Neural progenitor cell (in vitro differentiated cells): Measurements from ENCODE around the gene MX1. TPM values are rescaled to one million over a fixed set of nuclear protein-coding genes. Genes with fewer than 3 reads are reported as not detected.

Source experiments
- DNase-seq: peaks from one replicate; pipeline ENCODE4 v3.0.0-alpha.2; 2016; ENCODE audit warnings: low spot score
- H2AFZ ChIP-seq: fragments of 200-600 bp; sonication (generic); replicated peaks from 2 replicates; pipeline ENCODE4 v1.6.1; 2016; ENCODE audit warnings: antibody characterized with exemption
- H3F3A ChIP-seq: fragments of 200-600 bp; sonication (generic); 2 replicates; pipeline ENCODE4 v1.6.1; 2016; ENCODE audit warnings: antibody characterized with exemption, low read depth
- H3K27ac ChIP-seq: fragments of 200-600 bp; sonication (generic); 2 replicates; pipeline ENCODE4 v1.5.1; 2016; ENCODE audit warnings: mild to moderate bottlenecking
- H3K27me3 ChIP-seq: fragments of 200-600 bp; sonication (generic); 2 replicates; pipeline ENCODE4 v1.6.1; 2016; ENCODE audit warnings: mild to moderate bottlenecking, moderate library complexity
- H3K36me3 ChIP-seq: fragments of 200-600 bp; sonication (generic); 2 replicates; pipeline ENCODE4 v1.5.1; 2016
- H3K4me1 ChIP-seq: fragments of 200-600 bp; sonication (generic); 2 replicates; pipeline ENCODE4 v1.6.1; 2016; ENCODE audit warnings: mixed run types
- H3K4me2 ChIP-seq: fragments of 200-600 bp; sonication (generic); 2 replicates; pipeline ENCODE4 v1.6.1; 2016
- H3K4me3 ChIP-seq: fragments of 200-600 bp; sonication (generic); 2 replicates; pipeline ENCODE4 v1.5.1; 2016
- H3K79me2 ChIP-seq: fragments of 200-600 bp; sonication (generic); 2 replicates; pipeline ENCODE4 v1.6.1; 2016; ENCODE audit warnings: low read depth
- H3K9ac ChIP-seq: fragments of 200-600 bp; sonication (generic); 2 replicates; pipeline ENCODE4 v1.6.1; 2016
- H3K9me3 ChIP-seq: fragments of 200-600 bp; sonication (generic); 2 replicates; pipeline ENCODE4 v1.5.1; 2016; ENCODE audit warnings: low read depth
- H4K20me1 ChIP-seq: fragments of 200-600 bp; sonication (generic); 2 replicates; pipeline ENCODE4 v1.6.1; 2016; ENCODE audit warnings: low read depth
- H3K27ac Mint-ChIP-seq: 3 replicates; pipeline ENCODE4 v1.8.0; 2021; ENCODE audit warnings: mixed read lengths
- H3K27me3 Mint-ChIP-seq: 2 replicates; pipeline ENCODE4 v1.8.0; 2022; ENCODE audit warnings: low read depth, mild to moderate bottlenecking, inconsistent platforms, moderate library complexity, mixed read lengths; ENCODE audit not compliant: insufficient read depth
- H3K36me3 Mint-ChIP-seq: 3 replicates; pipeline ENCODE4 v1.8.0; 2021; ENCODE audit warnings: mixed read lengths
- H3K4me1 Mint-ChIP-seq: 3 replicates; pipeline ENCODE4 v1.8.0; 2021; ENCODE audit warnings: mixed read lengths
- H3K4me3 Mint-ChIP-seq: 3 replicates; pipeline ENCODE4 v1.8.0; 2021; ENCODE audit warnings: mild to moderate bottlenecking, moderate library complexity, mixed read lengths
- H3K9me3 Mint-ChIP-seq: 3 replicates; pipeline ENCODE4 v1.8.0; 2020; ENCODE audit warnings: mixed read lengths
- EZH2 ChIP-seq: fragments of 200-600 bp; sonication (generic); IDR thresholded peaks from 2 replicates; pipeline ENCODE4 v1.6.1; 2017; ENCODE audit warnings: antibody characterized with exemption, mild to moderate bottlenecking, moderate library complexity
- EZH2phosphoT487 ChIP-seq: fragments of 200-600 bp; sonication (generic); IDR thresholded peaks from 2 replicates; pipeline ENCODE4 v1.6.1; 2017; ENCODE audit warnings: antibody characterized with exemption
- total RNA-seq: library from RNA; depleted of rRNA; stranded (reverse); fragments of >200 nt; gene quantifications from 2 replicates; pipeline ENCODE4 v1.2.3, GENCODE V29; 2015; ENCODE audit warnings: low replicate concordance
- TF ChIP-seq, protein P1 (sequence below): fragments of 200-600 bp; sonication (generic); IDR thresholded peaks from 2 replicates; pipeline ENCODE4 v1.5.1; 2017; ENCODE audit warnings: antibody characterized with exemption, mild to moderate bottlenecking

Gene MX1
- total RNA-seq, 1 donor from 2014 or later, result 1.7 TPM

DNA sequence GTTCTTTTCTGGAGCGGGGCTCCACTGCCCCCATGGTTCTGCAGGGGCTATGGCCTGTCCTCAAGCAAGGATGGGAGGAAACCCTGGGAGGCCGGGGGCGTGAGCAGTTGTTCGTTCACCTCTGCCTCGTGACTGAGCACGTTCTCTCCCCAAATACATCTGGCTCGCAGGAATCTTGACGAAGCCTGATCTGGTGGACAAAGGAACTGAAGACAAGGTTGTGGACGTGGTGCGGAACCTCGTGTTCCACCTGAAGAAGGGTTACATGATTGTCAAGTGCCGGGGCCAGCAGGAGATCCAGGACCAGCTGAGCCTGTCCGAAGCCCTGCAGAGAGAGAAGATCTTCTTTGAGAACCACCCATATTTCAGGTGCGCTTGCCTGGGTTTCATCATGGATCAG is 15.5 kb downstream of the MX1 start:
- H3K27ac ChIP-seq, result no peak overlapping the region
- Mint-ChIP-seq H3K27ac (no peak overlapping the region), H3K36me3 (no peaks in the 10 kb centered on the region), H3K27me3 (no peaks in the 10 kb centered on the region), H3K9me3 (no peaks in the 10 kb centered on the region), H3K4me3 (no peak overlapping the region), H3K4me1 (no peaks in the 10 kb centered on the region)
- H2AFZ ChIP-seq, result no peak overlapping the region
- DNase-seq, result no peak
- no peak overlapping the region for H3K9ac ChIP-seq
- H3K4me3 ChIP-seq, result no peak overlapping the region
- H4K20me1 ChIP-seq, result no peaks in the 10 kb centered on the region
- no peaks in the 10 kb centered on the region for H3K9me3 ChIP-seq
- no peak overlapping the region for H3K4me2 ChIP-seq
- TF ChIP-seq, protein P1, sequence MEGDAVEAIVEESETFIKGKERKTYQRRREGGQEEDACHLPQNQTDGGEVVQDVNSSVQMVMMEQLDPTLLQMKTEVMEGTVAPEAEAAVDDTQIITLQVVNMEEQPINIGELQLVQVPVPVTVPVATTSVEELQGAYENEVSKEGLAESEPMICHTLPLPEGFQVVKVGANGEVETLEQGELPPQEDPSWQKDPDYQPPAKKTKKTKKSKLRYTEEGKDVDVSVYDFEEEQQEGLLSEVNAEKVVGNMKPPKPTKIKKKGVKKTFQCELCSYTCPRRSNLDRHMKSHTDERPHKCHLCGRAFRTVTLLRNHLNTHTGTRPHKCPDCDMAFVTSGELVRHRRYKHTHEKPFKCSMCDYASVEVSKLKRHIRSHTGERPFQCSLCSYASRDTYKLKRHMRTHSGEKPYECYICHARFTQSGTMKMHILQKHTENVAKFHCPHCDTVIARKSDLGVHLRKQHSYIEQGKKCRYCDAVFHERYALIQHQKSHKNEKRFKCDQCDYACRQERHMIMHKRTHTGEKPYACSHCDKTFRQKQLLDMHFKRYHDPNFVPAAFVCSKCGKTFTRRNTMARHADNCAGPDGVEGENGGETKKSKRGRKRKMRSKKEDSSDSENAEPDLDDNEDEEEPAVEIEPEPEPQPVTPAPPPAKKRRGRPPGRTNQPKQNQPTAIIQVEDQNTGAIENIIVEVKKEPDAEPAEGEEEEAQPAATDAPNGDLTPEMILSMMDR, result no peak
- TF ChIP-seq EZH2phosphoT487 (no peak), EZH2 (no peak)
- no peaks in the 10 kb centered on the region for H3K4me1 ChIP-seq
- H3K36me3 ChIP-seq, result no peaks in the 10 kb centered on the region
- no peaks in the 10 kb centered on the region for H3K79me2 ChIP-seq
- no peaks in the 10 kb centered on the region for H3F3A ChIP-seq
- H3K27me3 ChIP-seq, result no peaks in the 10 kb centered on the region

DNA sequence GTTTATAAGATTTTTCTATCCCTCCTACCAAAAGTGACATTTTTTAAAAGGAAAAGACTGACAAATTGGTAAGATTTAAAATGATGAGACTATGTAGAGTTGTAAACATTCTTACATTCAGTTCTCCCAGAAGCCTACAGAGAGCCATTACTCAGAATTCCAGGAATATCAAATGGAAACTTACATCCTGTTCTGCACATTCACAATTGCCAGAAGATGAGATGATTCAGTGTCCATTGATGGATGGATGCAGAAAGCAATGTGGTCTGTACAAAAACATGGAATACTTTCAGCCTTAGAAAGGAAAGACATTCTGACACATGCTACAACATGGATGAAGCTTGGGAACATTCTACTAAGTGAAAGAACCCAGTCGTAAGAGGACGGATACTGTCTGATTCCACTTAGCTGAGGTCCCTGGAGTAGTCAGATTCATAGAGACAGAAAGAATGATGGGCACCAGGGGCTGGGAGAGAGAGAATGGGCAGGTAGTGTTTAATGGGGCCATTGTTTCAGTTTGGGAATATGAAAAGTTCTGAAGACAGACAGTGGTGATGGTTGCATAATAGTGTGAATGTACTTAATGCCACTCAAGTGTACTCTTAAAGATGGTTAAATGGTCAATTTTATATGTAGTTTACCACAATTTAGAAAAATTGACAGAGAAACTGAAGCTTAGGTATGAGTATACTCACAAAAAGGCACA is 16.6 kb downstream of the MX1 start:
- Mint-ChIP-seq H3K36me3 (no peaks in the 10 kb centered on the region), H3K27me3 (no peaks in the 10 kb centered on the region), H3K9me3 (no peaks in the 10 kb centered on the region), H3K4me3 (no peak overlapping the region), H3K4me1 (no peaks in the 10 kb centered on the region), H3K27ac (no peak overlapping the region)
- TF ChIP-seq EZH2 (no peak), EZH2phosphoT487 (no peak)
- TF ChIP-seq, protein P1, result no peak
- H3K79me2 ChIP-seq, result no peaks in the 10 kb centered on the region
- H3K27me3 ChIP-seq, result no peaks in the 10 kb centered on the region
- no peak overlapping the region for H2AFZ ChIP-seq
- no peaks in the 10 kb centered on the region for H3K4me1 ChIP-seq
- H3K9me3 ChIP-seq, result no peaks in the 10 kb centered on the region
- H3K36me3 ChIP-seq, result no peaks in the 10 kb centered on the region
- no peak overlapping the region for H3K9ac ChIP-seq
- H4K20me1 ChIP-seq, result no peaks in the 10 kb centered on the region
- H3F3A ChIP-seq, result no peaks in the 10 kb centered on the region
- DNase-seq, result no peak
- no peak overlapping the region for H3K27ac ChIP-seq
- H3K4me2 ChIP-seq, result no peak overlapping the region
- H3K4me3 ChIP-seq, result no peak overlapping the region

GRCh38 chr21:41443562-41443961 is 17.5 kb downstream of the MX1 start:
- no peaks in the 10 kb centered on the region for H3K27me3 Mint-ChIP-seq
- H3K36me3 ChIP-seq, result no peaks in the 10 kb centered on the region
- no peaks in the 10 kb centered on the region for H3K36me3 Mint-ChIP-seq
- H2AFZ ChIP-seq, result no peak overlapping the region
- H3K4me3 ChIP-seq, result no peak overlapping the region
- no peak overlapping the region for H3K27ac Mint-ChIP-seq
- no peaks in the 10 kb centered on the region for H4K20me1 ChIP-seq
- H3K79me2 ChIP-seq, result no peaks in the 10 kb centered on the region
- H3K9ac ChIP-seq, result no peak overlapping the region
- DNase-seq, result no peak
- TF ChIP-seq EZH2phosphoT487, result no peak
- TF ChIP-seq, protein P1, result no peak
- TF ChIP-seq EZH2, result no peak
- H3K27ac ChIP-seq, result no peak overlapping the region
- no peaks in the 10 kb centered on the region for H3K27me3 ChIP-seq
- H3K9me3 ChIP-seq, result no peaks in the 10 kb centered on the region
- no peaks in the 10 kb centered on the region for H3K4me1 Mint-ChIP-seq
- H3F3A ChIP-seq, result no peaks in the 10 kb centered on the region
- no peak overlapping the region for H3K4me2 ChIP-seq
- no peak overlapping the region for H3K4me3 Mint-ChIP-seq
- H3K4me1 ChIP-seq, result no peaks in the 10 kb centered on the region
- no peaks in the 10 kb centered on the region for H3K9me3 Mint-ChIP-seq
